Smooth muscle cell (in vitro differentiated cells): ENCODE results near the gene CBR3. TPM values are rescaled to one million over a fixed set of nuclear protein-coding genes. Genes with fewer than 3 reads are reported as not detected.

Experiments used
- DNase-seq: peaks from one replicate; lab custom pipeline; 2025; ENCODE audit not compliant: unreplicated experiment; lab: John Stamatoyannopoulos, UW
- H2AFZ ChIP-seq: fragments of 200-600 bp; sonication (generic); 2 replicates; pipeline ENCODE4 v1.6.0; 2016; ENCODE audit warnings: antibody characterized with exemption, low read depth, mild to moderate bottlenecking
- H3F3A ChIP-seq: fragments of 200-600 bp; sonication (generic); 2 replicates; pipeline ENCODE4 v1.6.0; 2017; ENCODE audit warnings: antibody characterized with exemption, low read depth
- H3K27ac ChIP-seq: fragments of 200-600 bp; sonication (generic); 2 replicates; pipeline ENCODE4 v1.5.1; 2016; ENCODE audit warnings: low read depth, mild to moderate bottlenecking
- H3K27me3 ChIP-seq: fragments of 200-600 bp; sonication (generic); 2 replicates; pipeline ENCODE4 v1.6.1; 2016; ENCODE audit warnings: low read depth, mild to moderate bottlenecking
- H3K36me3 ChIP-seq: fragments of 200-600 bp; sonication (generic); 2 replicates; pipeline ENCODE4 v1.5.1; 2016; ENCODE audit warnings: low read depth
- H3K4me1 ChIP-seq: fragments of 200-600 bp; sonication (generic); 2 replicates; pipeline ENCODE4 v1.5.1; 2016; ENCODE audit warnings: low read depth
- H3K4me2 ChIP-seq: fragments of 200-600 bp; sonication (generic); 2 replicates; pipeline ENCODE4 v1.6.0; 2016; ENCODE audit warnings: mild to moderate bottlenecking
- H3K4me3 ChIP-seq: fragments of 200-600 bp; sonication (generic); 2 replicates; pipeline ENCODE4 v1.5.1; 2016; ENCODE audit warnings: mild to moderate bottlenecking
- H3K79me2 ChIP-seq: fragments of 200-600 bp; sonication (generic); 2 replicates; pipeline ENCODE4 v1.6.0; 2016; ENCODE audit warnings: low read depth, mild to moderate bottlenecking
- H3K9ac ChIP-seq: fragments of 200-600 bp; sonication (generic); 2 replicates; pipeline ENCODE4 v1.6.0; 2016; ENCODE audit warnings: low read depth
- H3K9me3 ChIP-seq: fragments of 200-600 bp; sonication (generic); replicated peaks from 2 replicates; pipeline ENCODE4 v1.5.1; 2016; ENCODE audit warnings: low read depth
- H4K20me1 ChIP-seq: fragments of 200-600 bp; sonication (generic); 2 replicates; pipeline ENCODE4 v1.6.0; 2016; ENCODE audit warnings: low read depth
- CTCF ChIP-seq: fragments of 200-600 bp; sonication (generic); IDR thresholded peaks from 2 replicates; pipeline ENCODE4 v1.5.1; 2017; ENCODE audit warnings: borderline replicate concordance, mild to moderate bottlenecking, antibody characterized with exemption; ENCODE audit not compliant: insufficient read depth, poor library complexity, severe bottlenecking
- WGBS: methylation state at CpG from one replicate; pipeline ENCODE4 v1.1.7; 2016; ENCODE audit warnings: low lambda C conversion rate; 5-methylcytosine and 5-hydroxymethylcytosine counted together
- polyA plus RNA-seq: library from polyadenylated mRNA; unstranded; fragments of >200 nt; fragmentation: Nextera tagmentation; extraction: Ambion mirVana; gene quantifications from 2 replicates; pipeline ENCODE4 v1.2.1, GENCODE V29; 2016
- total RNA-seq: library from RNA; depleted of rRNA; stranded (reverse); fragments of >200 nt; gene quantifications from 2 replicates; pipeline ENCODE4 v1.2.3, GENCODE V29; 2014

The CBR3 gene
- total and polyA plus RNA-seq, 2 experiments from 2014 or later, result 0.78 to 3.3 TPM

GRCh38 chr21:36120304-36120888 lies 14.5 kb upstream of the CBR3 start:
- TF ChIP-seq CTCF, result no peak
- Histone ChIP-seq H3K36me3 (no peaks in the 10 kb centered on the region), H3K4me3 (no peak overlapping the region), H3F3A (no peaks in the 10 kb centered on the region), H3K9me3 (no peaks in the 10 kb centered on the region), H2AFZ (no peak overlapping the region), H4K20me1 (no peaks in the 10 kb centered on the region), H3K27ac (no peak overlapping the region), H3K79me2 (no peaks in the 10 kb centered on the region), H3K27me3 (no peaks in the 10 kb centered on the region), H3K4me1 (no peaks in the 10 kb centered on the region), H3K9ac (no peak overlapping the region), H3K4me2 (no peak overlapping the region)
- no peak for DNase-seq
- WGBS, result 80% methylated on average over 7 of the region's 7 CpGs

DNA sequence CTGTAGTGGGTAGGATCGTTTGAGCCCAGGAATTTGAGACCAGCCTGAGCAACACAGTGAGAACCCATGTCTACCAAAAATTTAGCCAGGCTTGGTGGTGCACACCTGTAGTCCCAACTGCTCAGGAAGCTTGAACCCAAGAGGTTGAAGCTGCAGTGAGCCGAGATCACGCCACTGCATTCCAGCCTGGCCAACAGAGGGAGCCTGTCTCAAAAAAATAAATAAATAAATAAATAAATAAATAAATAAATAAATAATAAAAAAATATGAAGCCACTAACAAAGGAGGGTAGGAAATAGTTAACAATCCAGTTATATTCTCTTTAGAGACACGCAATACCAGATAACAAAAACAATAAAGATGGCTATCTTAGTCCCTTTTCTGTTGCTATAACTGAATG lies 11.9 kb upstream of the CBR3 start:
- Histone ChIP-seq H3K9me3 (no peaks in the 10 kb centered on the region), H3K79me2 (no peaks in the 10 kb centered on the region), H3K9ac (no peak overlapping the region), H3K4me1 (no peaks in the 10 kb centered on the region), H3K27me3 (no peaks in the 10 kb centered on the region), H3K4me3 (no peak overlapping the region), H3K27ac (no peak overlapping the region), H2AFZ (no peak overlapping the region), H3K4me2 (no peak overlapping the region), H3F3A (no peaks in the 10 kb centered on the region), H4K20me1 (no peaks in the 10 kb centered on the region), H3K36me3 (no peaks in the 10 kb centered on the region)
- 56% methylated on average over 4 of the region's 4 CpGs for WGBS
- DNase-seq, result no peak
- TF ChIP-seq CTCF, result peak; percentile 41

DNA sequence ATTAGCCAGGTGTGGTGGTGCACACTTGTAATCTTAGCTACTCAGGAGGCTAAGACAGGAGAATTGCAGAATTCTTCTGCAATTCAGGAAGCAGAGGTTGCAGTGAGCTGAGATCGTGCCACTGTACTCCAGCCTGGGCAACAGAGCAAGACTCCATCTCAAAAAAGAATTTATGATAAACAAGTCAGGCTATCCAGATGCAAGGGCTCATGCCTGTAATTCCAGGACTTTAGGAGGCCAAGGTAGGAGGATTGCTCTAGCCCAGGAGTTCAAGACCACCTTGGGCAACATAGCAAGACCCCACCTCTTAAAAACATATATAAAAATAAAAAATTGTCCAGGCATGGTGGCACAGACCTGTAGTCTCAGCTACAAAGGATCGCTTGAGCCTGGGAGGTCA lies 10.5 kb upstream of the CBR3 start:
- H3K4me2 ChIP-seq, result no peak overlapping the region
- no peak overlapping the region for H3K4me3 ChIP-seq
- no peak overlapping the region for H2AFZ ChIP-seq
- H3F3A ChIP-seq, result no peaks in the 10 kb centered on the region
- no peak for TF ChIP-seq CTCF
- 75% methylated on average over 2 of the region's 2 CpGs for WGBS
- no peaks in the 10 kb centered on the region for H3K4me1 ChIP-seq
- H3K9me3 ChIP-seq, result no peaks in the 10 kb centered on the region
- no peak for DNase-seq
- H3K9ac ChIP-seq, result no peak overlapping the region
- H3K79me2 ChIP-seq, result no peaks in the 10 kb centered on the region
- no peaks in the 10 kb centered on the region for H3K36me3 ChIP-seq
- H3K27me3 ChIP-seq, result no peaks in the 10 kb centered on the region
- H4K20me1 ChIP-seq, result no peaks in the 10 kb centered on the region
- no peak overlapping the region for H3K27ac ChIP-seq

GRCh38 chr21:36125512-36126207 lies 9.2 kb upstream of the CBR3 start:
- H3K79me2 ChIP-seq, result no peaks in the 10 kb centered on the region
- no peaks in the 10 kb centered on the region for H4K20me1 ChIP-seq
- H3K27me3 ChIP-seq, result no peaks in the 10 kb centered on the region
- no peak overlapping the region for H3K27ac ChIP-seq
- H3F3A ChIP-seq, result no peaks in the 10 kb centered on the region
- no peak overlapping the region for H2AFZ ChIP-seq
- peak; percentile 83 for TF ChIP-seq CTCF
- H3K9ac ChIP-seq, result no peak overlapping the region
- DNase-seq, result no peak
- H3K4me3 ChIP-seq, result no peak overlapping the region
- H3K4me2 ChIP-seq, result no peak overlapping the region
- no peaks in the 10 kb centered on the region for H3K36me3 ChIP-seq
- no peaks in the 10 kb centered on the region for H3K9me3 ChIP-seq
- no peaks in the 10 kb centered on the region for H3K4me1 ChIP-seq
- WGBS, result 41% methylated on average over 9 of the region's 9 CpGs
